Rectal smooth muscle tissue (tissue), 1 donor: ENCODE measurements around the gene C10orf71.

Source experiments
- H3K27ac ChIP-seq: one replicate; pipeline ENCODE4 v1.7.0; 2013; ENCODE audit warnings: low read depth, low read length, inconsistent platforms
- H3K27me3 ChIP-seq: one replicate; pipeline ENCODE4 v1.7.0; 2013; ENCODE audit warnings: low read length; ENCODE audit not compliant: control insufficient read depth, insufficient read depth
- H3K36me3 ChIP-seq: one replicate; pipeline ENCODE4 v1.7.0; 2013; ENCODE audit warnings: low read length; ENCODE audit not compliant: control insufficient read depth, insufficient read depth
- H3K4me1 ChIP-seq: one replicate; pipeline ENCODE4 v1.7.0; 2013; ENCODE audit warnings: low read length; ENCODE audit not compliant: control insufficient read depth, insufficient read depth
- H3K4me3 ChIP-seq: one replicate; pipeline ENCODE4 v1.7.0; 2013; ENCODE audit warnings: low read length
- H3K9ac ChIP-seq: one replicate; pipeline ENCODE4 v1.7.0; 2013; ENCODE audit warnings: low read length

C10orf71 gene

DNA sequence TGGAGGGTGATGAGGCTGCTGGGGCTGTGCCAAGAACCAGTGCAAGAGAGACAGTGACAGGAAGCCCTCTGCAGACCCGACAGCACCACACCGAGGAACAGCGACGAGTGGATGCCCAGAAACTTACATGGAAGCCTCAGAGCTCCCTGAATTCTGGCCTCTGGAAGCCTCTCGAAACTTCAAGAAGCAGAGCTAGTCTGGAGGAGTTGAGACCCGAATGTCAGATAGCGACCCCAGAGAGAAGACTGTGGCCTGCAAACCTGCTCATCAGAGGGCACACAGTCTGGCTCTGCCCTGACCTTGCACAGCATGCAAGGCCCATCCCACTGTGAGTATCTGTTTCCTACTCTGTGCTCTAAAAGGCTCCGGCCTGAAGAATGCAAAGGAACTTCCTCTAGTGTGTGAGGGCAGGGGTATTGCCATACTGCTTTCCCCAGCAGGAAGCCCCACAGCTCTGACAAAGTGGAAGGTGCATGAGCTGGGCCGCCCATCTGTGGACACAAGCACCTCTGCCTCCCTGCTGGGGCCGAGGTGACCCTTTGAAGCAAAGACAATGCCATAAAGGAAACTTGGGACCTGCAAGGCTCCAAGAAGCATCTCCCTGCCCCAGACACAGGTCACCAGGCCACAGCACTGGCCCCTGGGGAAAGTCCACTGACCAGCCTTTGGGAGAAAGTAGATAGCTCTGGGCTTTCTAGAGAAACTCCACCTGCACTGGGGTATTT lies 10.5 kb upstream of the C10orf71 start:
- H3K27me3 ChIP-seq, result no peaks in the 10 kb centered on the region
- no peaks in the 10 kb centered on the region for H3K36me3 ChIP-seq
- no peaks in the 10 kb centered on the region for H3K4me1 ChIP-seq
- no peak overlapping the region for H3K9ac ChIP-seq
- no peak overlapping the region for H3K4me3 ChIP-seq
- no peak overlapping the region for H3K27ac ChIP-seq

DNA sequence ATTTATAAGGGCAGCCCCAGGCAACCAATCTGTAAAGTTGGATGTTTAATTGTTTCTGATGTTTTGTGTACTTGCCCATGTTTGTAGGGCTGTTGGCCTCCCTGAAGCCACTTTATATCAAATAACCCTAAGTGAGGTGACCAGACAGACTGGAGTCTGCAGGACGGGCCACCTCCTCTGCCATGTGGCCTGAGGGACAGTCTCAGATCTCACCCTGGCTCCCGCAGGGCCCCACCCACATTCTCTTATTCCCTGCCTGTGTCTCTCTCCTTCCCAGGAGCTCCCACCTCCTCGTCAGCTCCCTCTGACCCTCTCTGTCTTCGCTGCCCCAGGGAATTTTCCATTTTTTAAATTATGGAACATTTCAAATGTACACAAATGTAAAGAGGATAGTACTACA lies 9.5 kb upstream of the C10orf71 start:
- H3K4me1 ChIP-seq, result no peaks in the 10 kb centered on the region
- H3K4me3 ChIP-seq, result no peak overlapping the region
- H3K9ac ChIP-seq, result no peak overlapping the region
- H3K27me3 ChIP-seq, result no peaks in the 10 kb centered on the region
- H3K36me3 ChIP-seq, result no peaks in the 10 kb centered on the region
- no peak overlapping the region for H3K27ac ChIP-seq

DNA sequence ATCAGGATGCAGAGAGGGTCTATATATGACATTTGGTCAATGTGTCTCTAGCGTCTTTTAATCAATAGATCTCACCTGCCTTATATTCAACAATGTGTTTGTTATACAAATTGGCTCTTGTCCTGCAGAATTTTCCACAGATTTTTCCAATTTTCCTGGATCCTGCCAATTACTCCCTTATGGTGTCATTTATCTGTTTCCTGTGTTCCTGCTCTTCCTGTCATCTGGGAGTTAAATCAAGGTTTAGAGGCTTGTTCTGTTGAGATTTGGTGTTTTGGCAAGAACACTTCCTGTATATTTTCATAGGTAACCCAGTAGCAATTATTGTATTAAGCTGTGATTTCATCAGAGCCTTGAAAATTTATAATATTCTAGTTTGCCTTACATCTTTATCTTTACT lies 8.8 kb upstream of the C10orf71 start:
- Histone ChIP-seq H3K9ac (no peak overlapping the region), H3K4me1 (no peaks in the 10 kb centered on the region), H3K4me3 (no peak overlapping the region), H3K36me3 (no peaks in the 10 kb centered on the region), H3K27ac (no peak overlapping the region), H3K27me3 (no peaks in the 10 kb centered on the region)

DNA sequence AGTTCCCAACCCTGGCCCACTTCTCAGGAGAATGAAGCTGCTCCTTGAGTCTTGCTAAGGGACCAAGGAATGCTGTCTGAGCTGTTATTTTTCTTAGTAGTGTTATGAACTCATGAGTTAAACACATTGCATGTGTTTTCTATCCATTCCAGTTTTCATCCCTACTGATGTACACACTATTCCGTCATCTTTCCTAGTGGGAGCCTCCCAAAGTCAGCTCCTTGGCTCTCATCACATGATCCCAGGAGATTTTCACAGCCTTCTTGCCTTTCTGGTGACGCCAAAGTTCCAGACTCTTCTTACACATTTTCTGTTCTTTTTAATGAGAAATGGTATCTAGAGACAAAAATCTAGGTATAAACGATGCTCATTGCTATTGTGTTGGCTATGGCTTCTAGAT lies 8.4 kb upstream of the C10orf71 start:
- Histone ChIP-seq H3K36me3 (no peaks in the 10 kb centered on the region), H3K9ac (no peak overlapping the region), H3K27me3 (no peaks in the 10 kb centered on the region), H3K4me1 (no peaks in the 10 kb centered on the region), H3K4me3 (no peak overlapping the region), H3K27ac (no peak overlapping the region)

DNA sequence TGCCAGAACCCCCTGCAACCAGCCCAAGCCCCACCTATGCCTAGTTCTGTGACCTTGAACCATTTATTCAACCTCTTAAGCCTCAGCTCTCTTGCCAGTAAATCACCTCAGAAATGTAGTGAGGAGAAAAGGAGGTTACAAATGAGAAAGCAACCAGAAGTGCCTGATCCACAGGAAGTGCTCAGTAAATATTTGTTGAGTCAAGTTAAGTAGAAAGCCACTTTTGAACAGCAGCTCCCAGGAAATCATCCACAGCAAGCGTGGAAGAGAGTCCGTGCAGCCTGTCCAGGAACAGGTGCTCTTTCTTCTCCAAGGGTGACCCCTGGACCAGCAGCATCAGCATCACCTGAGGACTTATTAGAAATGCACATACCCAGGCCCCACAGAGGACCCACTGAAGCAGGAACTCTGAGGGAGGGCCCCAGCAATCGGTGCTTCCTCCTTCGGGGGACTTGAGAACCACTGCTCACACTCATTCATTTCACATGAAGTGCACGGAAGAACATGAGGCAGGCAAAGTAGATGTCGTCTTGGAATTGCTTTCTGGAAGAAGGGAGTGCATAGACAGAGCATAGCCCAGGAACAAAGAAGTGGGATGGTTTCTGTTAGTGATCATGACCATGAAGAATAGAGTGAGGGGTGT lies 6.3 kb upstream of the C10orf71 start:
- Histone ChIP-seq H3K27me3 (no peaks in the 10 kb centered on the region), H3K4me3 (no peak overlapping the region), H3K9ac (no peak overlapping the region), H3K36me3 (no peaks in the 10 kb centered on the region), H3K4me1 (no peaks in the 10 kb centered on the region), H3K27ac (no peak overlapping the region)

DNA sequence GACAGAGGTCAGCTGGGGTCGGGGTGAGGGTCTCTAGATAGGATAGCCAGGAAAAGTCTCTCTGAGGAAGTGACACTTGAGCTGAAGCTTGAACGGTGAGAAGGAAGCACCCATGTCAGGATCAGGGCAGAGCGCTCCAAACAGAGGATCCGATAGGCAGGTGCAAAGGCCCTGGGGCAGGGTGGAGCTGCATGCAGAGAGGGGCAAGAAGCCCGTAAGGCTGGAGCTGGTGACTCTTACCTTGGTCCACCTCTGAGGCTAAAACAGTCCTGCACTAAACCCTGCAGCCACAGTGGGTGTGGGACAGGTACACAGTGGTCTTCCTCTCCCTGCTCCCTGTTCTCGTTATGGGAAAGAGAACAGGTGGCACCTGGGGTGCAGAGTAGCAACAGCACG lies 5.8 kb upstream of the C10orf71 start:
- H3K4me3 ChIP-seq, result no peak overlapping the region
- no peaks in the 10 kb centered on the region for H3K27me3 ChIP-seq
- no peak overlapping the region for H3K27ac ChIP-seq
- H3K9ac ChIP-seq, result no peak overlapping the region
- no peaks in the 10 kb centered on the region for H3K4me1 ChIP-seq
- H3K36me3 ChIP-seq, result no peaks in the 10 kb centered on the region

DNA sequence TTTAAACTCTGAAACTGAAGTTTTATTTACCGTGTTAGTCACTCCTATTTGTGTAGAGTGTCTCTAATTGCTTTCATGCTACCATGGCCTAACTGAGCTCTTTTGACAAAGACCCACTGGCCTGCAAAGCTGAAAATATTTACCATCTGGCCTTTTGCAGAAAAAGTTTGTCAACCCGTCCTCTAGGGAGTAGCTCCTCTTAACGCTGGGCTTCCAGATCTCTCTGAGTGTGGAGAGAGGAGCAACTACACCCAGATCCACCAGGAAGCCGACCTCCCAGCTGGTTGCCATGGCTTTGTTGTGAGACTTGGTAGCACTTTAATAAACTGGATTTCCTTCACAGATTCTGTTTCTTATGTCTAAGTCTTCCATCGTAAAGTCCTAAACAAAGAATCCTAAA lies 4.2 kb upstream of the C10orf71 start:
- no peak overlapping the region for H3K9ac ChIP-seq
- no peak overlapping the region for H3K4me3 ChIP-seq
- H3K27ac ChIP-seq, result no peak overlapping the region
- no peaks in the 10 kb centered on the region for H3K4me1 ChIP-seq
- H3K36me3 ChIP-seq, result no peaks in the 10 kb centered on the region
- no peaks in the 10 kb centered on the region for H3K27me3 ChIP-seq

DNA sequence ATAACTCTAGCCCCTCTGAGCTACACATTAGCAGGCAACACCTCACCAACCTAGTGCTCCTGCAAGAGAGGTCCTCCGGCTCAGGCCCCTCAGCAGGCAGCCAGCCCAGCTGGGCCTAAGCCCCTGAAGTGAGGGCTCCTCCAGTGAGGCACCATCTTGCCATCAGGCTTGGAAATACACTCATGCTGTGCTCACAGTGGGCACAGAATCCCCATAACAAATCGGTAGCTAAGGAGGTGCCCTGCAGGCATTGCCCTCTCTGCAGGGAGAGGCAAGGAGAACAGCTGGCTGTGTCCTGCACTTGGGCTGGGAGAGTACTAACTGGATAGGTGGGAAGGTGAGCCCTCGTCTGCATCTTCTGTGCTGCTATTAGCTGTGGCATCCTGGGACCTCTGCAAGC lies 3.7 kb upstream of the C10orf71 start:
- Histone ChIP-seq H3K4me1 (no peaks in the 10 kb centered on the region), H3K27ac (no peak overlapping the region), H3K36me3 (no peaks in the 10 kb centered on the region), H3K9ac (no peak overlapping the region), H3K4me3 (no peak overlapping the region), H3K27me3 (no peaks in the 10 kb centered on the region)

DNA sequence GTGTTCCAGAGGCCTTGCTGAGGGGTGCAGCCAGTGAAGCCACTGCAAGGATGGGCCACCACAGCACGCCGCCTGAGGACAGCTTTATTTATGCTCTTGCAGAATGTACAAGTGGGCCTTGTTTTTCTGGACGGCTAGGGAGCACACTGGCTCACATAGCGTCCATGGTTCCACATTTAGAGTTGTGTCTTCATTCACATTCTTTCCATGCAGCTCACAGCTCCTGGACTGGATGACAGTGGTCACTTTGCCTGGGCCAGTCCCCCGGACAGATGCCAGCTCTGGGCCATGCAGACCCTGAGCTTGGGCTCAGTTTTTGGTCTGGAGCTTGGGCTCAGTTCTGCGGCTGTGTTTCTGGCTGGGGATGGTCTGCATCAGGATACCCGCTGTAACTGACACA lies 2.6 kb upstream of the C10orf71 start:
- no peak overlapping the region for H3K4me3 ChIP-seq
- no peaks in the 10 kb centered on the region for H3K27me3 ChIP-seq
- no peaks in the 10 kb centered on the region for H3K4me1 ChIP-seq
- H3K9ac ChIP-seq, result no peak overlapping the region
- H3K27ac ChIP-seq, result no peak overlapping the region
- no peaks in the 10 kb centered on the region for H3K36me3 ChIP-seq

DNA sequence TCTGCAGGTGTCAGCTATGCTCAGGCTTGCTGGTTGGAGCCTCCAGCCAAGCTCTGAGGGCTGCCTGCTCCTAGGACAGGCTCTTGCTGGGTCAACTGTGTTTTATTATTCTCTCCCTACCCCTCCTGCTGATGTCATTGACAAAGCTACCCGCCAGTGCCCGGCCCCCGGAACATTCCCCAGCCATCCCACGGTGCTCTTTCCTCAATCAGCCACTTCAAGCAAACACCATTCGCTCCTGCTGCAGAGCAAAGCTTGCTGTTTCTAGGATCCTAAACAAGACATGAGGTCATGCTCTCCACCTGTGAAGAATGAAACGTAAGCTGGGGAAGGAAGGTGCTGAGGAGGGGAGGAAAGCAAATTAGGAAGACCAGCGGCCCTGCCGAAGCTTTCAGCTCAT lies 2.1 kb upstream of the C10orf71 start:
- Histone ChIP-seq H3K4me1 (no peaks in the 10 kb centered on the region), H3K36me3 (no peaks in the 10 kb centered on the region), H3K9ac (no peak overlapping the region), H3K27ac (no peak overlapping the region), H3K27me3 (no peaks in the 10 kb centered on the region), H3K4me3 (no peak overlapping the region)

DNA sequence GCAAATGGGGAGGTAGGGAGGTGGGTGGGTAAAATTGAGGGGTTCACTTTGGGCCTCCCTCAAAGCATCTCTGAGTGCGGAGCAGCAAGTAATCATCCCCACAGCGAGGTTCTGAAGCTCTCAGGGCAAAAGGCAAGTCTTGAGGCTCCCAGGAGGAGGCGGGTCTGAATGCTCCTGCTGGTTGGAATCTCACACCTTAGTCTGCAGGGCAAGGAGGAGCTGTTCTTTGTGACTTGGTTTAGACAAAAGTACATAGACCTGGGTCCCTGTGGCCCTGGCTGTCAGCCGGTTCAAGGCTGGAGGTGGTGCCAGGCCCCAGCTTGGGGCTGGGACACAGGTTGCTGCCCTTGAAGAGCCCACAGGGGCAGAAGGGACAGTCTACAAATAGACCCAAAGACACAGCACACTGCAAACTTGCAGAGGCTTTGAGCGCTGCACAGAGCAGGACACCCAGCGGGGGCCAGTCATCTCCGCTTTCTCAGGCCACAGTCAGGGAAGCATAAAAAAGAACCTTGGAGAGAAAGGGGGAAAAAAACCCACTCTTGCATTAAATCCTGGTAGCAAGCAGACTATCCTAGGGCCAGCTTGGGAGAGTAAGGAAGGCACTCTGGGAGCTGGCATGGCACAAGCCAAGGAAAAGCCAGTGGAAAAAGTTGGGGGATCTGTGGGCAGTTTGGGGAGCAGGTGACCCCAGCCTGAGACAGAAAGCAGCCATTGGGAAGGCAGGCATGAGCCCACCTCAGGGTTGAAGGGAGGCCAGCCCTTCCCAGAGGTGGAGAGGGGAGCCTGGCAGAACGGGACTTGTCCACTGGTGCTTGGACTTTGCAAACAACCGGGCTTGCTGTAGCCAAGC lies 926 bp upstream of the C10orf71 start:
- Histone ChIP-seq H3K4me1 (no peaks in the 10 kb centered on the region), H3K27me3 (no peaks in the 10 kb centered on the region), H3K27ac (no peak overlapping the region), H3K9ac (no peak overlapping the region), H3K4me3 (no peak overlapping the region), H3K36me3 (no peaks in the 10 kb centered on the region)

DNA sequence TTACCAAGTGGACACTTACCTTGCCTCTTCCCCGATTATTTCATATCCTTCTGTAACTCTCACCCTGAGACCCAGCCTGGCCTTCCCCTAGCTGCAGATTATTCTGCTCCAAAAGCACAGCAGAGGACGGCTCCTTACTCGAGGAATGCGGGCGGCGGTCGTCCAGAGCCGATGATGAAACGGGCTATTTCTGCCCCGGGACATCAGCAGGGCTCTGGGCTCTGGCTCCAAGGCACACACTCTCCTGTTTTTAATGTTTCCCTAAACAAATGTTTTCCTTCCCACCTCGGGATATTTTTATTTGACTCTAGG lies 343 bp upstream of the C10orf71 start:
- no peak overlapping the region for H3K4me3 ChIP-seq
- H3K27ac ChIP-seq, result no peak overlapping the region
- H3K27me3 ChIP-seq, result no peaks in the 10 kb centered on the region
- no peaks in the 10 kb centered on the region for H3K36me3 ChIP-seq
- H3K9ac ChIP-seq, result no peak overlapping the region
- no peaks in the 10 kb centered on the region for H3K4me1 ChIP-seq

DNA sequence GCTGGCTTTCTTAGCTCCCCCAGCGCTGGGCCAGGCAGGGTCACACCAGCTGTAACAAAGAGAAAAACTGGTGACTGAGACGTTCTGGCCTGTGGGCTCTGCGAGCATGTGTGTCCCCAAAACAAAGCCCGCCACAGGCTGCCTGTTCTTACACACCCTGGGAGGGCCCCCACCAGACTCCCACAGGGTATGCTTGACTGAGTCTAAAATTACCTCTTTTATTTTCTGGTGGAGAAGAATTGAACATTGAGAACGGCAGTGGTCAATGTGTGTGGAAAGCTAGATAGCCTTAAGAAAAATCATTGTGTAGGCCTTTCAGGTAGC lies 808 bp downstream of the C10orf71 start:
- Histone ChIP-seq H3K9ac (no peak overlapping the region), H3K36me3 (no peaks in the 10 kb centered on the region), H3K27ac (no peak overlapping the region), H3K4me1 (no peaks in the 10 kb centered on the region), H3K4me3 (no peak overlapping the region), H3K27me3 (no peaks in the 10 kb centered on the region)
